ENCODE measurements around the gene CERT1. TPM values are rescaled to one million over a fixed set of nuclear protein-coding genes. Genes with fewer than 3 reads are reported as not detected.

Gene CERT1
- total RNA-seq, 1 experiment from 2014 or later = 50.2 TPM

DNA sequence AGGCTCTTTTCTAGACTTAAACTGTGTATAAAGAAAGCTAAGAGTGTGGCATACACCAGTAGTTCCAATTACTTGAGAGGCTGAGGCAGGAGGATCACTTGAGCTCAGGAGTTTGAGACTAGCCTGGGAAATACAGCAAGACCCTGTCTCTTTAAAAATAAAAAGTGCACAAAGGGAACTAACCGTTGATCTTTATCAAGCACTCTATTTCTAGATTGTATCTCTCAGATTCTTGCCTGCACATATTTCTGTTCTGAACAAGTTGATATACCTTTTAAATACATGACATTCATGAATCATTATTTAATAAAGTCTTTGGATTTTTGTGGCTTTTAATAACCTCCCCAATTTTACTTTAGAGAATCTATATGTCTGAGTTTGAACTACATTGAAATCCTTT, 127.2 kb downstream of the CERT1 start:
- Mint-ChIP-seq H3K36me3 (ENCODE audit: insufficient read depth in 1 of 3, low read depth in 3 of 3) (peaks cover 1 to 38% (median 35%) of the 10 kb centered on the region in 3 experiments; a peak in 5 of 7 replicates), H3K27ac (no peak overlapping the region), H3K9me3 (no peaks in the 10 kb centered on the region), H3K4me3 (no peak overlapping the region), H3K27me3 (ENCODE audit: low read depth) (no peaks in the 10 kb centered on the region), H3K4me1 (no peaks in the 10 kb centered on the region)
- WGBS (ENCODE audit: extremely low coverage, insufficient read length, low lambda C conversion rate) = no CpG with 5 or more reads among the region's 1 CpG
- no peak overlapping the region for H4K5ac ChIP-seq (ENCODE audit: insufficient read length, low read depth, low read length)
- no peak overlapping the region for H4K8ac ChIP-seq (replicated peaks; ENCODE audit: insufficient read length, low read depth, low read length)
- no peak overlapping the region for H2BK120ac ChIP-seq (ENCODE audit: low read depth, low read length, poor library complexity, severe bottlenecking)
- H4K91ac ChIP-seq (ENCODE audit: insufficient read length, low read depth, low read length) = no peak overlapping the region
- H2AK5ac ChIP-seq (ENCODE audit: insufficient read length, low read length) = no peak overlapping the region
- no peak overlapping the region for H3K4me2 ChIP-seq (ENCODE audit: insufficient read depth, insufficient read length, low read length)
- TF ChIP-seq, protein P1, sequence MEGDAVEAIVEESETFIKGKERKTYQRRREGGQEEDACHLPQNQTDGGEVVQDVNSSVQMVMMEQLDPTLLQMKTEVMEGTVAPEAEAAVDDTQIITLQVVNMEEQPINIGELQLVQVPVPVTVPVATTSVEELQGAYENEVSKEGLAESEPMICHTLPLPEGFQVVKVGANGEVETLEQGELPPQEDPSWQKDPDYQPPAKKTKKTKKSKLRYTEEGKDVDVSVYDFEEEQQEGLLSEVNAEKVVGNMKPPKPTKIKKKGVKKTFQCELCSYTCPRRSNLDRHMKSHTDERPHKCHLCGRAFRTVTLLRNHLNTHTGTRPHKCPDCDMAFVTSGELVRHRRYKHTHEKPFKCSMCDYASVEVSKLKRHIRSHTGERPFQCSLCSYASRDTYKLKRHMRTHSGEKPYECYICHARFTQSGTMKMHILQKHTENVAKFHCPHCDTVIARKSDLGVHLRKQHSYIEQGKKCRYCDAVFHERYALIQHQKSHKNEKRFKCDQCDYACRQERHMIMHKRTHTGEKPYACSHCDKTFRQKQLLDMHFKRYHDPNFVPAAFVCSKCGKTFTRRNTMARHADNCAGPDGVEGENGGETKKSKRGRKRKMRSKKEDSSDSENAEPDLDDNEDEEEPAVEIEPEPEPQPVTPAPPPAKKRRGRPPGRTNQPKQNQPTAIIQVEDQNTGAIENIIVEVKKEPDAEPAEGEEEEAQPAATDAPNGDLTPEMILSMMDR (conservative IDR thresholded peaks at IDR 0.05) = no peak
- H3K9ac ChIP-seq (ENCODE audit: extremely low read depth, insufficient read length, low read length) = no peak overlapping the region
- DNase-seq = no peak
- no peaks in the 10 kb centered on the region for H3K4me1 ChIP-seq (ENCODE audit: insufficient read depth, low read length)
- no peak overlapping the region for H3K4ac ChIP-seq (ENCODE audit: low read depth, low read length)
- no peaks in the 10 kb centered on the region for H3K27me3 ChIP-seq (ENCODE audit: insufficient read depth, low read length)
- no peaks in the 10 kb centered on the region for H3K23me2 ChIP-seq (ENCODE audit: insufficient read length, low read depth, low read length, poor library complexity, severe bottlenecking)
- no peaks in the 10 kb centered on the region for H3K79me1 ChIP-seq (ENCODE audit: insufficient read depth, low read depth, low read length, poor library complexity, severe bottlenecking)
- no peak overlapping the region for H3T11ph ChIP-seq (ENCODE audit: low read length)
- H3K18ac ChIP-seq (ENCODE audit: insufficient read length, low read depth, low read length) = no peak overlapping the region
- no peaks in the 10 kb centered on the region for H4K20me1 ChIP-seq (ENCODE audit: control insufficient read depth, insufficient read depth, insufficient read length)
- no peak overlapping the region for H3K56ac ChIP-seq (ENCODE audit: insufficient read length, low read depth, low read length)
- no peaks in the 10 kb centered on the region for H3K79me2 ChIP-seq (ENCODE audit: insufficient read depth, low read length)
- no peak overlapping the region for H2BK20ac ChIP-seq (ENCODE audit: low read depth, low read length, poor library complexity, severe bottlenecking)
- no peak overlapping the region for H2BK12ac ChIP-seq (ENCODE audit: insufficient read length, low read depth, low read length)
- H2BK15ac ChIP-seq (ENCODE audit: low read depth, low read length) = no peak overlapping the region
- H2BK5ac ChIP-seq (ENCODE audit: insufficient read length, low read length) = no peak overlapping the region
- no peak overlapping the region for H3K23ac ChIP-seq (ENCODE audit: insufficient read length, low read depth, low read length)
- no peak overlapping the region for H3K27ac ChIP-seq (ENCODE audit: insufficient read length, low read depth, low read length)
- H3K9me3 ChIP-seq (ENCODE audit: control insufficient read depth, low read depth, low read length) = no peaks in the 10 kb centered on the region
- no peak overlapping the region for H3K14ac ChIP-seq (ENCODE audit: insufficient read depth, low read length)
- H2AFZ ChIP-seq (ENCODE audit: low read length) = no peak overlapping the region

Data from H9 (cell line).